Left kidney (tissue), 2 donors: Measurements from ENCODE around the gene RPS6KA2. TPM values are rescaled to one million over a fixed set of nuclear protein-coding genes. Genes with fewer than 3 reads are reported as not detected.
"Not testable (repeated sequence)": the region's sequence is repeated elsewhere in the genome, so short reads cannot be mapped to it uniquely, and the experiment has no call there.

Source experiments
- DNase-seq: peaks from one replicate; pipeline ENCODE4 v3.0.0-alpha.2; 2013
- polyA plus RNA-seq: library from polyadenylated mRNA; unstranded; fragments of 120-200 nt; gene quantifications from one replicate; pipeline ENCODE4 v1.2.1, GENCODE V29; 2013; ENCODE audit not compliant: insufficient read length

Gene RPS6KA2
- polyA plus RNA-seq, 1 donor, result 29.2 TPM

GRCh38 chr6:166555086-166555485 is 72.0 kb downstream of the RPS6KA2 start:
- DNase-seq, result no peak

DNA sequence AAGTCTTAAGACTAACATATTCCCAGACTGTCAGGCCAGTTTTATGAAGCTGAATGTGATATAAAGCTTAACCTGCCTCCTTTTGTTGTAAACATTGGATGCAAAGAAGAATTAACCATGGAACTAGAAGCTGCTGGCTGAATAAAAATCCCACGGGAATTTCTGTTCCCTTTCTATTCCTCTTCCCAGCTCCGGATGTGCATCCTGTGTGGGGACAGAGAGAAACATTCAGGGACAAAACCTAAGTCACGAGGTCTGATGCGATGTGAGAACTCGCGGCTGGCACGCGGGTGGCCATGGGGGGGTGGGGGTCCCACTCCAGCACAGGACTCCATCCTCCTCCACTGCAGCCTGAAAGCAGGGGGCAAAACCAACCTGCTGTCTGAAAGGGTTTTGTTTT is 72.7 kb downstream of the RPS6KA2 start:
- DNase-seq, result no peak

- DNase-seq, result no peak
Measured at GRCh38 chr6:166553563-166554271, 73.3 kb downstream of the RPS6KA2 start.

GRCh38 chr6:166552600-166552999 is 74.5 kb downstream of the RPS6KA2 start:
- no peak for DNase-seq

GRCh38 chr6:166551754-166552495 is 75.1 kb downstream of the RPS6KA2 start:
- DNase-seq, result no peak

DNA sequence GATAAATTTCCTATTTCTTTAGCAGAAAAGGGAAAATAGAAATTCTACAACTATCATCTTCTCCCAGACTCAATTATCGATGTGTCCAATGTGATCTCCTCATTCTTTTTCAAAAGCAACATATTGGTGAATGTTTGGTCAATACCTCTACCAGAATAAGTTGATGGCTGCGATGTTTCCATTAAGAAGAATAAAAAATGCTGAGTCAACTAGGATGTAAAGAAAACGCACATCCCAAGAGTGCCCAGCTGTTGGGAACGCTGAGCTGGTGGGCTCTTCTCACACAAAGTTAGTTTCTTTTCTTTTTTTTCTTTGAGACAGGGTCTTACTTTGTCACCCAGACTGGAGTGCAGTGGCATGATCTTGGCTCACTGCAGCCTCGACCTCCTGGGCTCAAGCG is 80.4 kb downstream of the RPS6KA2 start:
- no peak for DNase-seq

GRCh38 chr6:166545156-166546034 is 81.7 kb downstream of the RPS6KA2 start:
- no peak for DNase-seq

GRCh38 chr6:166544296-166544605 is 82.8 kb downstream of the RPS6KA2 start:
- no peak for DNase-seq

DNA sequence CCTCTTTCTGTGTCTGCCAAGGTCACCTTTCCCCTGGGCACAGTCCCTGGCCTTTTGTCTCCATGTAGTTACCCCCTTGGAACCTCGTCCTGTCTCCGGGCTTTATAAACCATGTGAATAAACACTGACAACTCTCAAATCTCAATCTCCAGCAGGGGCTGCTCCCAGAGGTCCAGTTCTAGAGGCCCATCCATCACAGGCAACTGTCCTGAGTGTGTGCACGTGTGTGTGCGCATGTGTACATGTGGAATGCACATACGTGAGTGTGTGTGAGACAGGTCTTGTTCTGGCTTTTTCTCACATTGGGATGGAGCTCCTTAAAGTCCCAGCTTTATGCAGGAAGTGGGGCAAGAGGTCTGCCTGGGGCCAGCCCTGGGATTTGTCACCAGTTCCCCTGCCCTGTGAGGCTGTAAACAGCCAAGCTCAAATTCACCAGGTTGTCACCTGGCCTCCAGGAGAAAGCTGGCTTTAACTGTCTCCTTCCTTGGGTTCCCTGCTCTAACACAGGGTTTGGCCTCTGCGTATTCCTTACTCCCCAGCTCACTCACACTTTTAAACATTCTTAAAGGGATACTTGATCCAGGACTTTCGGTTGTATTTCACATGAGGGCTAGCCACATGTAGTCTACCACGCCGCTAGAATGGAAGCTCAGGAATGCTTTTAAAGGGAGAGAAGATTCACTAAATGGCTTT is 83.3 kb downstream of the RPS6KA2 start:
- no peak for DNase-seq

DNA sequence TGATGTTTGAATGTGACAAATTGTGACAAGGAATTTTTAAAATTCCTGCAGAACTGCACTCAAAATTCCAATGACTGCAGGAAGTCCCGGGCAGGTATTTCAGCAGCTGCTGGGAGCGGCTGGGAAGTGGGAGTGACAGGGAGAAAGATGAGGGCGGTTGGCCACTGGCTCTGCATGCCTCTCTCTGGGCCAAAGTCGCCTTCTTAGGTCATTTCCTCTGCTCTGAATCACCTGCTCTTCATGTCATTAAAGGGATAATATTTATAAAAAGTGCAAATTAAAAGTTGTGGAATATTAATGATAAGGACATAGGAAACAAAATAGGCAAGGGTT is 84.5 kb downstream of the RPS6KA2 start:
- DNase-seq, result peak; percentile 27

- no peak for DNase-seq
Measured at GRCh38 chr6:166541876-166542579, 85.0 kb downstream of the RPS6KA2 start.

- no peak for DNase-seq
Measured at GRCh38 chr6:166541366-166541765, 85.7 kb downstream of the RPS6KA2 start.

DNA sequence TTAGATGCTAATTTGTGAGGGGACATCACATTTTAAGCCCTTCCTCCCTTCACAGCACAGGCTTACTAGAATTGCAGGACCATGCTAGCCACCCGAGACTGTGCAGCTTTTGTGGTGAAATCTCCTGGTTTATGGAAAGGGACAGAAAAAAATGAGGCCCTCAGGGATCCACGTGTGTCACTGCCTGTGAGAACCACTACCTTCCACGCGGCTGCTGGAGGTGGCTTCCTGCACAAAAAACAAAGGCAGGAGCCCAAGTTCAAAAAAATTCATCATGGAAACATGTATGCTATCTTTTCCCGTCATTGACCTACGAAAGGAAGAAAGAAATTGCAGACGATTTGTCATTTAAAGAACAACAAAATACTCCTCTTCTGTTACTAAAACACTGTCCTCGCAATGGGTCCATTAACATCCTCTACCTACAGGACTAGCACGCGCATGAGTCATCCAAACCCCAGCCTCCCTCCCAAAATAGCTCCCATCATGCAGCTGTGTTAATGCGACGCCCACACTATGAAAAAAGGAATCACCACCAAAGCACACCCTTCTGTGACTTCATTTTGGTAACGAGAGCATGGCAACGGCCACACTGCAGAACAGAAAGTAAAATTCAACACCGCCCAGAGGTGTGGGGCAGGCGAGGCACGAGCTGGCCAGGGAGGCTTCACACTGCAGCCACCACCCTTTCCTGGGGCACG is 86.3 kb downstream of the RPS6KA2 start:
- no peak for DNase-seq

DNA sequence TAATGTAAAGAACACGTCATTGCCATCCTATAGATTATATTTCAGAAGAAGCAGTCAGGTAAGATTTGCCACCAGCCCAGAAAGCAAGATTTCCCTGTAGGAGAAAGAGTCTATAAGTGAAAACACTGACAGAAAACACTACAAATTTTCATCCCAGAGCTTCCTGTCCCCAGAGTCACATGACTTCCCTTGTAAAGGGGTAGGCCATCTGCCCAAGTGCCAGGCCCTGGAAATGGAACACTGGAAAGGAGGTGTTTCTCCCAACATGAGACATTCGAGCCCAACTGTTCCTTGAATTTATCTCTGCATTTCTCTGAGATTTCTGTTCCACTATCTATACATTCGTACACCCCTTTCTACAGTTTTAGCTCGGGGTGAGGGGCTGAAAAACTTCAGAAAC is 87.5 kb downstream of the RPS6KA2 start:
- no peak for DNase-seq

DNA sequence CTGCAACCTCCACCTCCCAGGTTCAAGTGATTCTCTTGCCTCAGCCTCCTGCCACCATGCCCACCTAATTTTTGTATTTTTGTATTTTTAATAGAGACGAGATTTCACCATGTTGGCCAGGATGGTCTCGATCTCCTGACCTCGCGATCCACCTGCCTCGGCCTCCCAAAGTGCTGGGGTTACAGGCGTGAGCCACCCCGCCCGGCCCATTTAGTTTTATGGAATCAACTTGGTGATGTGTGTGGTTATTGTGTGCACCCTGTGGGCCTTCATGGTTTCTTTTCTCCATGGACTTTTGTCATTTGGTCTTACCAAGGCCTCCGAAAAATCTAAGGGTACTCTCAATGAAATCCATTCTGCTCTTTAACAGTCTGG is 88.1 kb downstream of the RPS6KA2 start:
- not testable (repeated sequence) for DNase-seq

DNA sequence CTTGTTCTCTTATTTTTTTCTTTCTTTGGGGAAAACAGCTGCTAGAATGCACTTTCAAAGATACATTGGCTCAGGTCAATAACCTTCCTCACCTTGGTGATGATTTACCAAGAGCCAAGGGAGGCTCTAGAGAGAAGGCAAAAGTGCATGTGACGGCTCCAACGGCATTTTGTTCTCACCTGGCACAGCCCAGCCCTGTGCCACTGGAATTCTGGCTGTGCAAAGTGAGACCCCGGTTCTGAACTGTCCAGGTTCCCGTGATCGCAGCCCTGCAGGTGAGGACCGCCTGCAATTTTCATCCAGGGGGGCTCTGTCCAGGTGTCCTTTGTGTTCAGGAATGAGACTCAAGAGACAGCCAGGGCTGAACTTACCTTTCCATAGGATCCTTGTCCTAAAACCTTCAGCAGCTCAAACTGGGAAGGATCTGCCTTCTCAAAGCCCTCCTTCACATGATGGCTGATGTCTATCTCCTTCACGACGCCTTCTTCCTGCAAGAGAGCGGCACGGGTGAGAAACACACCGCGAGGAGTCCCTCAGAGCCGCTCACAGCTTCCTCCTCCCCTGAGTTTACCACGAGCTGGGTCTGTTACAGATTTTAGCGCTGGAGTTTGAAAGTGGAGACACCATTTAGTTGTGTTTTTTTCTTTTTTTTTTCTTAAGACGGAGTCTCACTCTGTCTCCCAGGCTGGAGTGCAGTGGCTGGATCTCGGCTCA is 88.6 kb downstream of the RPS6KA2 start:
- DNase-seq, result no peak

DNA sequence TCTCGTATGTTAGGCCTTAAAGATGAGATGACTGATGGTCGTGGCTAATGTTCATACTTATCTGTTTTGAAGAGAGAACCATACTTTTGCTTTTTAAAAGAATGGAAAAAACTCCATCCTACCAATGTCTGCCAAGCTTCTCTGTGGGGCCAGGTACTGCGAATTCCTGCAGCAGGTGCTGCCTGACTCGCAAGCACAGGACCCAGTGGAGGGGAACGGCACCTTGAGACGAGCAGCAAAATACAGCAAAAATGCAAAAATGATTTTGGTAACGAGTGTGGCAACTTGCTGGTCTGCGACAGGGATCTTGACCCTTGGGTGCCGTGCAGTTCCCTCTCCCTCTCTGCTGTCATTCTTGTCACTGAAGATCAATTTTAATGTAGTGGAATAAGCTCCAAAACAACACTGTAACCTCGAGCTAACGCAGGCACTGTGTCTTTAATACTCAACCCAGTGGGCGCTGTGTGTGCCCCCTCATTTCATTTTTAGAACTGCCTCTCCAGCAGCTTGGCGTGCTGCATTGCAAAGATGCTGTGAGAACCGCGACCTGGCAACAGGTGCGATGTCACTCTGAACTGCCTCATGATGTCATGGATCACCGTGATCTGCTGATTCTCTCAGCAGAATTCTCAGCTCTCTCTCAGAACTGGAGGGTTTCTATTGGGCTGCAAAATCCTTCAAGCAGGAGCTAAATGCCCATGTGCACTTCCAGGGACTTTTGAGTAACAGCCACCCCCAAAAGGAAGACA is 92.2 kb downstream of the RPS6KA2 start:
- DNase-seq, result no peak

- no peak for DNase-seq
Measured at GRCh38 chr6:166533205-166533824, 93.7 kb downstream of the RPS6KA2 start.

DNA sequence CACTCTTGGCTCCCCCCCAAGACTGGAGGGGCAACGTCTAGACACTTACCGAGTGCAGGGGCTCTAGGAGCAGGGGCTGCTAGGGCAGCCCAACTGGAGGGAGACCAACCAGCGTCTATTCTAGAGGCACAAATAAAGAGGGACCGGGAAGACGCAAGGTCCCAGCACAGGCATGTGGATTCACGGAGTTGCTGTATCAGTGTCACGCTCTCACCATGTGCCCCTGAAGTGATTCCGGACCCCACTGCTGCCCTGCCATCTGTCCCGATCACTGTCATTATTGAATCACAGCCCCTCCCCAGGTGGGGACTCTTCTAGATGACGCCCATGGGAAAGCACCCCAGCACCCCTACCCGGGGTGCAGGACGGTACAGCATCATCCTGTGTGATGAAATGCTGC is 94.7 kb downstream of the RPS6KA2 start:
- no peak for DNase-seq
